HUES6 (cell line): Measurements from ENCODE around the gene SLC16A13.

Source experiments
- H3K27ac ChIP-seq: 2 replicates; pipeline ENCODE4 v1.7.0; 2013; ENCODE audit warnings: low read depth, mild to moderate bottlenecking, low read length, inconsistent platforms
- H3K27me3 ChIP-seq: 2 replicates; pipeline ENCODE4 v1.6.1; 2013; ENCODE audit warnings: low read length; ENCODE audit not compliant: control insufficient read depth, insufficient read depth
- H3K36me3 ChIP-seq: 2 replicates; pipeline ENCODE4 v1.6.1; 2013; ENCODE audit warnings: low read length; ENCODE audit not compliant: control insufficient read depth, insufficient read depth
- H3K4me1 ChIP-seq: 2 replicates; pipeline ENCODE4 v1.6.1; 2013; ENCODE audit warnings: low read length; ENCODE audit not compliant: control insufficient read depth, insufficient read depth
- H3K4me3 ChIP-seq: 2 replicates; pipeline ENCODE4 v1.5.1; 2013; ENCODE audit warnings: low read depth, low read length
- H3K9ac ChIP-seq: one replicate; pipeline ENCODE4 v1.6.1; 2013; ENCODE audit warnings: mild to moderate bottlenecking, low read length
- H3K9me3 ChIP-seq: 2 replicates; pipeline ENCODE4 v1.6.1; 2013; ENCODE audit warnings: low read depth, low read length; ENCODE audit not compliant: control insufficient read depth, insufficient read depth

SLC16A13 gene

DNA sequence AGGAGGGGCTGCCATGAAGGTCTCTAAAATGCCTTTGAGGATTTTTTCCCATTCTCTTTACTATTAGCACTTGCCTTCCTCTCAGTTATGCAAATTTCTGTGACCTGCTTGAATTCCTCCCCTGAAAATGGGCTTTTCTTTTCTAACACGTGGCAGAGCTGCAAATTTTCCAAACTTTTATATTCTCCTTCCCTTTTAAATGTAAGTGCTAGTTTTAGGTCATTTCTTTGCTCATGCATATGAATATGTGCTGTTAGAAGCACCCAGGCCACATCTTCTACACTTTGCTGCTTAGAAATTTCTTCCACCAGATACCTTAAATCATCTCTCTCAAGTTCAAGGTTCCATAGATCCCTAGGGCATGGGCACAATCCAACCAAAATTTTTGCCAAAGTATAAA is 32.5 kb downstream of the SLC16A13 start:
- H3K4me1 ChIP-seq: no peaks in the 10 kb centered on the region
- H3K36me3 ChIP-seq: no peaks in the 10 kb centered on the region
- H3K27ac ChIP-seq: no peak overlapping the region
- H3K27me3 ChIP-seq: peaks cover 5% of the 10 kb centered on the region; the same call in 1 of the 2 replicates
- H3K4me3 ChIP-seq: no peak overlapping the region
- no peak overlapping the region for H3K9ac ChIP-seq
- H3K9me3 ChIP-seq: peaks cover 25% of the 10 kb centered on the region; the same call in 1 of the 2 replicates

GRCh38 chr17:7070712-7071111 is 34.9 kb downstream of the SLC16A13 start:
- no peaks in the 10 kb centered on the region for H3K36me3 ChIP-seq
- peaks cover 25% of the 10 kb centered on the region; the same call in 1 of the 2 replicates for H3K9me3 ChIP-seq
- no peak overlapping the region for H3K27ac ChIP-seq
- no peaks in the 10 kb centered on the region for H3K4me1 ChIP-seq
- H3K9ac ChIP-seq: no peak overlapping the region
- no peak overlapping the region for H3K4me3 ChIP-seq
- peaks cover 5% of the 10 kb centered on the region; the same call in 1 of the 2 replicates for H3K27me3 ChIP-seq

GRCh38 chr17:7072406-7072805 is 36.6 kb downstream of the SLC16A13 start:
- Histone ChIP-seq H3K9ac (no peak overlapping the region), H3K36me3 (no peaks in the 10 kb centered on the region), H3K4me1 (no peaks in the 10 kb centered on the region), H3K4me3 (no peak overlapping the region), H3K9me3 (peaks cover 16% of the 10 kb centered on the region; the same call in 1 of the 2 replicates), H3K27me3 (peaks cover 5% of the 10 kb centered on the region; the same call in 1 of the 2 replicates), H3K27ac (no peak overlapping the region)

GRCh38 chr17:7074931-7075330 is 39.1 kb downstream of the SLC16A13 start:
- no peaks in the 10 kb centered on the region for H3K4me1 ChIP-seq
- H3K9me3 ChIP-seq: no peaks in the 10 kb centered on the region
- H3K4me3 ChIP-seq: no peak overlapping the region
- H3K36me3 ChIP-seq: no peaks in the 10 kb centered on the region
- peaks cover 5% of the 10 kb centered on the region; the same call in 1 of the 2 replicates for H3K27me3 ChIP-seq
- no peak overlapping the region for H3K9ac ChIP-seq
- no peak overlapping the region for H3K27ac ChIP-seq

DNA sequence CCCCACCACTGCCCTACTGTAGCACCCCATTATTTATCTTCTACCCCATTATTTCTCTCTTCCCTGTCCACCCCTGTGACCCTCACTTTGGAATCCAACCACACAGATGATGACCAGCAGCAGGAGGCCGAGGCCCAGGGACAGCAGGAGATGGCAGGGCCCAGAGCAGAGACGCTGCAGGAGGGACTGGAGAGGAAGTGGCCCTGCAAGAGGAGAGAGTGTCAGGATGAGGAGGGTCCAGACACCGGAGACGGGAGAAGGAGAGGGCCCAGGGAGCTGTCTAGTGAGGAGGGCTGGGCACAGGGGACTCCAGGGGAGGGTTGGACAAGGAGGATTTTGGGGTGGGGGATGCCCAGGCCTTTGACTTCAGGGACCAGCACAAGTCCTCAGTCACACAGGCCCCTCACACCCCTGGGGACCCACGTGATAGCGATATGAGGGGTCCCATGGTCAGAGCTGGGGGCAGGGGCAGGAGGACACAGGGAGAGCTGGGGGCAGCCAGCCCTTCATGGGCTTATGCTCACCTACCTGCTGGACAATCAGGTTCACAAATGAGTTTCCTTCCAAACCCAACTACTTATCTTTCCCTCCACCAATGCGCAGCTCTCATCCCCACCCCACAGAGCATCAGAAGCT is 42.2 kb downstream of the SLC16A13 start:
- H3K4me1 ChIP-seq: no peaks in the 10 kb centered on the region
- H3K4me3 ChIP-seq: no peak overlapping the region
- H3K9ac ChIP-seq: no peak overlapping the region
- no peaks in the 10 kb centered on the region for H3K36me3 ChIP-seq
- no peaks in the 10 kb centered on the region; the same call in 1 of the 2 replicates for H3K27me3 ChIP-seq
- H3K9me3 ChIP-seq: no peaks in the 10 kb centered on the region
- H3K27ac ChIP-seq: no peak overlapping the region

DNA sequence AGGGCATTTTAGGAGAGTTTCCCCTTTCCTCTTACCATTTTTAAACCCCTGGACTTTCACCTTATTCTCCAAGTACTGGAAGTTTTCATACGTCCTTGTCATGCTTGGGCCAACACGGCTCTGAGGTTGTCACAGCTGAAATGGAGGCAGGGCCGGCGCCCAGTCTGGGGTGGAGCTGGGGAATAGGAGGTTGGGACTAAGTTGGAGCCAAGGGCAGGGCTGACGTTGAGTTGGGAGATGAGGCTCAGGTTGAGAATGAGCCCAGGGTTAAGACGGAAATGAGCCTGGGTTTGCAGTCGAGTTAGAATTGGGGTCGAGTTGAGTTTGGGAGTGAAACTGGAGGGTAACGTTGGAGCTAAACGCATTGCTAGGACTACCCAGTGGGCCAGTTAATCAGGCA is 42.9 kb downstream of the SLC16A13 start:
- no peak overlapping the region for H3K9ac ChIP-seq
- no peak overlapping the region for H3K4me3 ChIP-seq
- H3K27ac ChIP-seq: no peak overlapping the region
- no peaks in the 10 kb centered on the region for H3K36me3 ChIP-seq
- no peaks in the 10 kb centered on the region for H3K4me1 ChIP-seq
- H3K27me3 ChIP-seq: no peaks in the 10 kb centered on the region; the same call in 1 of the 2 replicates
- no peaks in the 10 kb centered on the region for H3K9me3 ChIP-seq

DNA sequence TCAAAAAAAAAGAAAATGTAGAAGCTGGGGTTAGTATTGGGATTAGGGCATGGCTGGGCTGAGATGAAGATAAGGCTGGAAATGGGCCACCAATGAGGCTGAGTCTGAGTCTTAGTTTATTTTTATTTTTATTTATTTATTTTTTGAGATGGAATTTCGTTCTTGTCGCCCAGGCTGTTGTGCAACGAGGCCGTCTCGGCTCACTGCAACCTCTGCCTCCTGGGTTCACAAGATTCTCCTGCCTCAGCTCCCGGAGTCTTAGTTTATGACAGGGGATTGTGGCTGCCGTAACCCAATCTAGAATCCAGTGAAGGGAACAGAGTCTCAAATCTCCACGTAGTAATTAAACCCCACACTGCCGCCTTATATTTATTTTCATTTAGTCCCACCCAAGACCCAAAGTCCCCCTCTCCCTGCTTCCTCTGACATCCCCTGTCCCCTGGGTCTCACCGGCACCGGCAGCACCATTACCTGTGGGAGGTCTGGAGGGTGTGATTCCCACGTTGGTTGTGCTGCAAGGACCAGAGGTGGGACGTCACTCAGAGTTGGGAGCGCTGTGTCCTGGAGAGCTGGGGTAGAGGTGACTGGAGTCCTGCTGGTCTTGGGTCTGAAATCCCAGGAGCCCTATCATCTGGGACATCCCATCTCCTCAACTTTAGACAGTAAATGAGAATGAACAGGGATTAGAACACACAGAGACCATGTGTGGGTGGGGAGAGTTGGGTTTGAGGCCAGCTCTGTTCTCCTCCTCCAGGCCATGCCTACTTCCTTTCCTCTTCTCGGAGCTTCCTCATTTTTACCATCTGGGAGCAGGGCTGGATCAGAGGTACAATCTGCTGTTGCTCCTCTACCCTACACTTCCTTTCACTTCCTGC is 44.0 kb downstream of the SLC16A13 start, which contains the start of gene CLEC10A:
CLEC10A (minus strand) TSS at position 671 of the 875 bp plus-strand sequence. CDS start 1,439 bp downstream, outside the sequence.
- no peaks in the 10 kb centered on the region for H3K4me1 ChIP-seq
- H3K27ac ChIP-seq: no peak within 1 kb of the TSS
- H3K4me3 ChIP-seq: no peak within 1 kb of the TSS
- H3K27me3 ChIP-seq: no peaks in the 10 kb centered on the region; the same call in 1 of the 2 replicates
- no peaks in the 10 kb centered on the region for H3K36me3 ChIP-seq
- no peaks in the 10 kb centered on the region for H3K9me3 ChIP-seq
- no peak within 1 kb of the TSS for H3K9ac ChIP-seq

DNA sequence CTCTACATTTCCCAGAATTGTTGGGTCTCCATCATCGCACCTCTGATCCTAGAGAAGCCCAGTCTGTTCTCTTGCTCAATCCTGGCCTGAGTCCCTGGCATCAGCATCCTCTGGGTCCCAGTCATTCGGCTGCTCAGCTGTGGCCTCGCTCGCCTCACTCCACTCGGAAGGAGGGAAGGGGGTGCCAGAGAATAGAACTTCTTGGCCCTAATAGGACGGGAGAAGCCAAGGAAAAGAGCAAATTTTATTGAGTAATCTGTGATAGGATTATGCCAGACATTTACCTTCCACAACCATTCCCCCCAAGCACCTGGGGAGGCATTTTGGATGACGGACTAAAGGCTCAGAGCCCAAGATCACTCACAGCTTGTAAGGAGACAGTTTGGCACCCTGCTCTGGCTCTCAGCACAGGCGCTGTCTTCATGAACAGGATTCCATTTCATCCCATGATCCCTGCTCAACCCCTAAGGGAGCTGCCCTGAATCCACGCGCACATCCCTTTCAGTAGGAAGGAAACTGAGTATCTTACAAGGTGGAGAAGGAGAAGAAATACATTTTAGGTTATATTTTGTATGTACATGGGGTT is 44.7 kb downstream of the SLC16A13 start:
- Histone ChIP-seq H3K36me3 (no peaks in the 10 kb centered on the region), H3K4me3 (no peak overlapping the region), H3K9me3 (no peaks in the 10 kb centered on the region), H3K27me3 (no peaks in the 10 kb centered on the region; the same call in 1 of the 2 replicates), H3K9ac (no peak overlapping the region), H3K4me1 (no peaks in the 10 kb centered on the region), H3K27ac (no peak overlapping the region)

GRCh38 chr17:7081341-7082062 is 45.7 kb downstream of the SLC16A13 start:
- H3K27ac ChIP-seq: no peak overlapping the region

DNA sequence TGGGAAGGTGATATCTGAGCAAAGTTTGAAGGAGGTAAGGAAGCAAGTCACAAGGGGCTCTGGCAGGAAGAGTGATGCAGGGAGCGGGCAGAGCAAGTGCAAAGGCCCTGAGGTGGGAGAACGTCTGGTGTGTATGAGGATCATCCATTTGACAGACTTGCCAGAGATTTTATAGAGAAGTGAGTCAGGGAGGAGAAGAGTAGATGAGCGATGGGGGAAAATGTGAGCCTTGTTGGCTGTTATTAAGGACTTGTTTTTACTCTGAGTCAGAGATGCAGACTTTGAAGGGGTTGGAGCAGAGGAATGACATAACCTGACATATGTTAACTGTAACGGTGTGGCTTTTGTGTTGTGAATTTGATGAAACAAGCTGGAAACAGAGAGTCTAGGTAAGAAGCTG is 47.8 kb downstream of the SLC16A13 start:
- H3K9ac ChIP-seq: no peak overlapping the region
- H3K4me1 ChIP-seq: no peaks in the 10 kb centered on the region
- H3K36me3 ChIP-seq: no peaks in the 10 kb centered on the region
- H3K4me3 ChIP-seq: no peak overlapping the region
- H3K27me3 ChIP-seq: no peaks in the 10 kb centered on the region; the same call in 1 of the 2 replicates
- no peaks in the 10 kb centered on the region for H3K9me3 ChIP-seq
- no peak overlapping the region for H3K27ac ChIP-seq

More at GRCh38 chr17:7081341-7082062, 45.7 kb downstream of the SLC16A13 start:
- no peaks in the 10 kb centered on the region for H3K36me3 ChIP-seq
- H3K4me3 ChIP-seq: no peak overlapping the region
- no peaks in the 10 kb centered on the region for H3K9me3 ChIP-seq
- no peaks in the 10 kb centered on the region for H3K4me1 ChIP-seq
- no peak overlapping the region for H3K9ac ChIP-seq
- H3K27me3 ChIP-seq: no peaks in the 10 kb centered on the region; the same call in 1 of the 2 replicates
